Testis (tissue), 3 donors: ENCODE measurements around the gene LIN9. TPM values are rescaled to one million over a fixed set of nuclear protein-coding genes. Genes with fewer than 3 reads are reported as not detected.
"Not testable (repeated sequence)": the region's sequence is repeated elsewhere in the genome, so short reads cannot be mapped to it uniquely, and the experiment has no call there.

Experiments used
- DNase-seq: peaks from one replicate; pipeline ENCODE4 v3.0.0-alpha.2; 2019
- H3K27ac ChIP-seq, 2 donors: fragments of 200-600 bp; sonication (generic); one replicate each; pipeline ENCODE4 v1.5.1; 2019
- H3K27me3 ChIP-seq: fragments of 200-600 bp; sonication (generic); one replicate; pipeline ENCODE4 v1.5.1; 2019
- H3K36me3 ChIP-seq: fragments of 200-600 bp; sonication (generic); one replicate; pipeline ENCODE4 v1.5.1; 2017; ENCODE audit warnings: low read depth; ENCODE audit errors: missing control alignments
- H3K4me1 ChIP-seq: fragments of 200-600 bp; sonication (generic); one replicate; pipeline ENCODE4 v1.5.1; 2019
- H3K4me3 ChIP-seq, 2 donors: fragments of 200-600 bp; sonication (generic); one replicate each; pipeline ENCODE4 v1.5.1; 2017 to 2019
- H3K9me3 ChIP-seq: fragments of 200-600 bp; sonication (generic); one replicate; pipeline ENCODE4 v1.5.1; 2017
- CTCF ChIP-seq, 3 experiments: fragments of 450-650 bp in 2 of 3; fragments of 200-600 bp in 1 of 3; sonication (generic) in 1 of 3; IDR thresholded peaks; one replicate each; pipeline ENCODE4 v1.5.1; 2016 to 2019; ENCODE audit warnings: antibody characterized with exemption in 3 of 3, mild to moderate bottlenecking in 2 of 3, moderate library complexity in 1 of 3
- POLR2A ChIP-seq: fragments of 450-650 bp; IDR thresholded peaks from one replicate; pipeline ENCODE4 v1.6.1; 2017; ENCODE audit warnings: antibody characterized with exemption, mild to moderate bottlenecking, moderate library complexity
- WGBS, 2 donors: methylation state at CpG; one replicate each; pipeline ENCODE4 v1.1.5; 2018; 5-methylcytosine and 5-hydroxymethylcytosine counted together
- intact Hi-C: fragments of 100-400 bp; cut with DNase I; formaldehyde crosslinking; loops from one replicate; pipeline ENCODE4 v1.15.1; 2023; ENCODE audit warnings: low total_unique reads
- polyA plus RNA-seq: library from polyadenylated mRNA; stranded (reverse); fragments of 350-450 nt; fragmentation: Illumina TruSeq; extraction: RNeasy Lipid Tissue Mini Kit (QIAGEN cat#74804); gene quantifications from one replicate; pipeline ENCODE4 v1.2.3, GENCODE V29; 2014; ENCODE audit warnings: low read depth, low replicate concordance; ENCODE audit not compliant: insufficient read depth
- total RNA-seq, 2 donors: library from RNA; depleted of rRNA; stranded (reverse); fragments of >200 nt; gene quantifications; one replicate each; pipeline ENCODE4 v1.2.3, GENCODE V29; 2016

Gene LIN9
- total and polyA plus RNA-seq, 3 donors from 2014 or later, result 8.2 to 13.9 (median 9.9) TPM

DNA sequence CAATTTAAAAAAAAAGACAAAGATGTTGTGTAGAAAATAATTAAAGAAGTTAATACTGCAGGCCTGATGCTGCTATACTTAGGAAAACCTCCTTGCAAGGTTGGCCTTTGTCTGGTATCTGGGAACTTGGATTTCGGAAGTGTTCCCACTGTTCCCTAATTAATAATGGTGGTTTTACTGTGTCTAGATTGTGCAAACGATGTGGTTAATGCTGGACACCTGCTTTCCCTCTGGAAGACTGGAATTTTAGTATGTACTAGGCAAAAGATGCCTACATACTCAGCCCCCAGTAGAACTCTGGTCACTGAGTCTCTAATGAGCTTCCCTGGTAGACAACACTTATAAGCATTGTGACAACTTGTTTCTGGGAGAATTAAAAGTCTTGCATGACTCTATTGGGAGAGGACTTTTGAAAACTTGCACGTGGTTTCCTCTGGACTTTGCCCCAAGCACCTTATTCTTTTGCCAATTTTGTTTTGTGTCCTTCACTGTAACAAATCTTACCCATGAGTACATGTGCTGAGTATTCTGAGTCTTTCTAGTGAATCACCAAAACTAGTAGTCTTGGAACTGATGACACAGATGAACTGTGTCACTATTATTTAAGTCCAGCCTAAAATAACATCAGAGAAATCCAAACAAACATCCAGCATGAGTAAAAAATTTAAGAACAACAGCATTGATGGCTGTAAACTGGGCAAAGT, 40.4 kb downstream of the LIN9 start:
- intact Hi-C loops, result no loop called here
- no peaks in the 10 kb centered on the region for H3K9me3 ChIP-seq
- no peak overlapping the region for H3K27ac ChIP-seq
- 38 to 46% methylated on average over 3 of the region's 3 CpGs for WGBS, 2 donors
- no peak for TF ChIP-seq POLR2A
- no peak for TF ChIP-seq CTCF (IDR thresholded peaks at IDR 0.05)
- H3K4me3 ChIP-seq, result no peak overlapping the region
- no peaks in the 10 kb centered on the region for H3K36me3 ChIP-seq
- H3K4me1 ChIP-seq, result peaks cover 5% of the 10 kb centered on the region
- DNase-seq, result no peak
- no peaks in the 10 kb centered on the region for H3K27me3 ChIP-seq

DNA sequence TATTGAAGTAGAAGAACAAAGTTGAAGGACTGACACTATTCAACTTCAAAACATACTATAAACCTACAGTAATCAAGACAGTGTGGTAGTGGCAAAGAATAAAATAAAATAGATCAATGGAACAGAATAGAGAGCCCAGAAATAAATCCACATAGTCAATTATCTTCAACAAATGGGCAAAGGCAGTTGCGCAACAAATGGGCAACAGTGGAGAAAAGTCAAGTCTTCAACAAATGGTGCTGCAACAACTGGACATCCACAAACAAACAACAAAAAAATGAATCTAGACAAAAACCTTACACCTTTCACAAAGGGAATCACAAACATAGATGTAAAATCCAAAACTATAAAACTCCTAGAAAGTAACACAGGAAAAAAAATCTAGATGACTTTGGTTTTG, 47.1 kb downstream of the LIN9 start:
- 88 to 100% methylated on average over 1 of the region's 1 CpG for WGBS, 2 donors
- no peak overlapping the region for H3K4me3 ChIP-seq
- H3K9me3 ChIP-seq, result no peaks in the 10 kb centered on the region
- intact Hi-C loops, result no loop called here
- no peak for DNase-seq
- H3K4me1 ChIP-seq, result no peaks in the 10 kb centered on the region
- no peaks in the 10 kb centered on the region for H3K27me3 ChIP-seq
- H3K36me3 ChIP-seq, result no peaks in the 10 kb centered on the region
- H3K27ac ChIP-seq, result no peak overlapping the region
- TF ChIP-seq CTCF (IDR thresholded peaks at IDR 0.05) (no peak), POLR2A (no peak)

- Histone ChIP-seq H3K27me3 (no peaks in the 10 kb centered on the region), H3K4me3 (no peak overlapping the region), H3K27ac (no peak overlapping the region), H3K36me3 (no peaks in the 10 kb centered on the region), H3K4me1 (peaks cover 4% of the 10 kb centered on the region), H3K9me3 (no peaks in the 10 kb centered on the region)
- no peak for DNase-seq
- TF ChIP-seq POLR2A (no peak), CTCF (IDR thresholded peaks at IDR 0.05) (no peak)
- intact Hi-C loops, result no loop called here
- 58 to 62% methylated on average over 3 of the region's 3 CpGs for WGBS, 2 donors
These were observed 53.6 kb downstream of the LIN9 start for GRCh38 chr1:226255380-226255779.

- no peak for TF ChIP-seq CTCF (IDR thresholded peaks at IDR 0.05)
- Histone ChIP-seq H3K4me3 (no peak overlapping the region), H3K27ac (no peak overlapping the region), H3K9me3 (no peaks in the 10 kb centered on the region), H3K27me3 (no peaks in the 10 kb centered on the region), H3K36me3 (no peaks in the 10 kb centered on the region), H3K4me1 (peaks cover 4% of the 10 kb centered on the region)
- intact Hi-C loops, result no loop called here
- WGBS, 2 donors, result 96% methylated on average over 4 of the region's 4 CpGs
- no peak for DNase-seq
These were observed 55.0 kb downstream of the LIN9 start for GRCh38 chr1:226253933-226254332.

DNA sequence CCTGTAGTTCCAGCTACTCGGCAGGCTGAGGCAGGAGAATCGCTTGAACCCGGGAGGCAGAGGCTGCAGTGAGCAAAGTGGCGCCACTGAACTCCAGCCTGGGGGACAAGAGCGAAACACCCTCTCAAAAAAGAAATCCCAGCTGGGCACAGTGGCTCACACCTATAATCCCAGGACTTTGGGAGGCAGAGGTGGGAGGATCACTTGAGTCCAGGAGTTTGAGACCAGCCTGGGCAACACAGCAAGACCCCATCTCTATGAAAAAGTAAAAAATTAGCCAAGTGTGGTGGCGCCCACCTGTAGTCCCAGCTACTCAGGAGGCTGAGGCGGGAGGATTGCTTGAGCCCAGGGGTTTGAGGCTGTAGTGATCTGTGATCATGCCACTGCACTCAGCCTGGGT, 56.1 kb downstream of the LIN9 start:
- H3K9me3 ChIP-seq, DNase-seq, H3K4me1 ChIP-seq, H3K27me3 ChIP-seq, H3K36me3 ChIP-seq, H3K27ac ChIP-seq, intact Hi-C loops, H3K4me3 ChIP-seq: not testable (repeated sequence)
- 97% methylated on average over 7 of the region's 7 CpGs for WGBS, 2 donors
